ENCODE data around the gene PXDN.

PXDN gene

GRCh38 chr2:1653956-1654695, 90.2 kb downstream of the PXDN start:
- peaks cover 0 to 83% (median 67%) of the 10 kb centered on the region in 11 experiments; a peak in 19 of 22 replicates for H4K20me1 ChIP-seq
- H3K9ac ChIP-seq, result no peak overlapping the region
- no peak overlapping the region for H3K4me2 ChIP-seq
- no peak overlapping the region for H3K27ac ChIP-seq
- no peaks in the 10 kb centered on the region for H3K4me1 ChIP-seq
- peaks cover 65 to 100% (median 94%) of the 10 kb centered on the region in 11 experiments for H3K36me3 ChIP-seq
- TF ChIP-seq Cebpa-rat (IDR thresholded peaks at IDR 0.05), result no peak
- no peaks in the 10 kb centered on the region for H3K9me3 ChIP-seq (replicated peaks in 1 of 11)
- H3K27me3 ChIP-seq, result no peaks in the 10 kb centered on the region
- H3K4me3 ChIP-seq, result no peak overlapping the region

GRCh38 chr2:1652034-1652790, 92.1 kb downstream of the PXDN start:
- no peak for TF ChIP-seq Cebpa-rat (IDR thresholded peaks at IDR 0.05)
- Histone ChIP-seq H3K4me2 (no peak overlapping the region), H3K27ac (no peak overlapping the region), H4K20me1 (peaks cover 0 to 91% (median 75%) of the 10 kb centered on the region in 11 experiments; a peak in 20 of 22 replicates), H3K9me3 (replicated peaks in 1 of 11) (no peaks in the 10 kb centered on the region), H3K27me3 (no peaks in the 10 kb centered on the region), H3K4me3 (no peak overlapping the region), H3K36me3 (peaks cover 80 to 100% (median 99%) of the 10 kb centered on the region in 11 experiments), H3K9ac (no peak overlapping the region), H3K4me1 (no peaks in the 10 kb centered on the region)

- no peaks in the 10 kb centered on the region for H3K9me3 ChIP-seq (replicated peaks in 1 of 11)
- no peak overlapping the region for H3K4me3 ChIP-seq
- H4K20me1 ChIP-seq, result peaks cover 0 to 91% (median 77%) of the 10 kb centered on the region in 11 experiments; a peak in 20 of 22 replicates
- H3K4me1 ChIP-seq, result no peaks in the 10 kb centered on the region
- no peak for TF ChIP-seq Cebpa-rat (IDR thresholded peaks at IDR 0.05)
- peaks cover 88 to 100% (median 100%) of the 10 kb centered on the region in 11 experiments for H3K36me3 ChIP-seq
- H3K27ac ChIP-seq, result no peak overlapping the region
- H3K27me3 ChIP-seq, result no peaks in the 10 kb centered on the region
- H3K4me2 ChIP-seq, result no peak overlapping the region
- H3K9ac ChIP-seq, result no peak overlapping the region
Measured at GRCh38 chr2:1651121-1652033, 92.9 kb downstream of the PXDN start.

- TF ChIP-seq Cebpa-rat (IDR thresholded peaks at IDR 0.05), result no peak
- Histone ChIP-seq H3K4me1 (0 out of 20 replicates have a peak, but pooled peaks cover 0 to 6% (median 0%) of the 10 kb centered on the region in 10 experiments), H3K27ac (no peak overlapping the region), H3K4me3 (no peak overlapping the region), H3K9me3 (replicated peaks in 1 of 11) (no peaks in the 10 kb centered on the region), H4K20me1 (peaks cover 8 to 91% (median 78%) of the 10 kb centered on the region in 11 experiments; a peak in 20 of 22 replicates), H3K4me2 (no peak overlapping the region), H3K36me3 (peaks cover 98 to 100% (median 100%) of the 10 kb centered on the region in 11 experiments), H3K27me3 (no peaks in the 10 kb centered on the region), H3K9ac (no peak overlapping the region)
Measured at GRCh38 chr2:1650085-1650872, 94.0 kb downstream of the PXDN start.

GRCh38 chr2:1649103-1650084, 94.9 kb downstream of the PXDN start:
- Histone ChIP-seq H3K9ac (no peak overlapping the region), H3K36me3 (peaks cover 95 to 100% (median 98%) of the 10 kb centered on the region in 11 experiments), H3K4me1 (0 out of 20 replicates have a peak, but pooled peaks cover 0 to 6% (median 0%) of the 10 kb centered on the region in 10 experiments), H3K27ac (no peak overlapping the region), H3K9me3 (replicated peaks in 1 of 11) (no peaks in the 10 kb centered on the region), H3K27me3 (no peaks in the 10 kb centered on the region), H3K4me3 (no peak overlapping the region), H4K20me1 (peaks cover 8 to 93% (median 84%) of the 10 kb centered on the region in 11 experiments; a peak in 20 of 22 replicates), H3K4me2 (no peak overlapping the region)
- TF ChIP-seq Cebpa-rat (IDR thresholded peaks at IDR 0.05), result no peak

GRCh38 chr2:1648241-1649102, 95.8 kb downstream of the PXDN start:
- no peak overlapping the region for H3K9ac ChIP-seq
- peaks cover 93 to 100% (median 98%) of the 10 kb centered on the region in 11 experiments for H3K36me3 ChIP-seq
- H3K4me1 ChIP-seq, result 0 out of 20 replicates have a peak, but pooled peaks cover 0 to 6% (median 0%) of the 10 kb centered on the region in 10 experiments
- TF ChIP-seq Cebpa-rat (IDR thresholded peaks at IDR 0.05), result no peak
- H3K4me2 ChIP-seq, result no peak overlapping the region
- no peak overlapping the region for H3K27ac ChIP-seq
- no peak overlapping the region for H3K4me3 ChIP-seq
- H3K9me3 ChIP-seq (replicated peaks in 1 of 11), result no peaks in the 10 kb centered on the region
- no peaks in the 10 kb centered on the region for H3K27me3 ChIP-seq
- peaks cover 8 to 95% (median 87%) of the 10 kb centered on the region in 11 experiments; a peak in 20 of 22 replicates for H4K20me1 ChIP-seq

All from BLaER1 treated with 17β-estradiol and CSF1 and Interleukin-3, amounts not matched to agents 10 nM and 100 nM (cell line).